Omental fat pad (tissue), 4 donors: ENCODE data around the gene MINAR1. TPM values are rescaled to one million over a fixed set of nuclear protein-coding genes. Genes with fewer than 3 reads are reported as not detected.

ENCODE experiments used
- ATAC-seq: fragments of 150-250 bp; one replicate; pipeline ENCODE4 v1.9.1; 2016; ENCODE audit warnings: mild to moderate bottlenecking, moderate library complexity; ENCODE audit not compliant: low FRiP score
- DNase-seq: peaks from one replicate; pipeline ENCODE4 v3.0.0-alpha.2; 2019; ENCODE audit warnings: low spot score
- CTCF ChIP-seq, 3 donors: fragments of 450-650 bp; IDR thresholded peaks; one replicate each; pipeline ENCODE4 v1.5.1; 2016 to 2017; ENCODE audit warnings: antibody characterized with exemption in 3 of 3, mild to moderate bottlenecking in 3 of 3, moderate library complexity in 2 of 3
- total RNA-seq, 4 donors: library from RNA; depleted of rRNA; stranded (reverse); fragments of >200 nt; gene quantifications; one replicate each; pipeline ENCODE4 v1.1.0, GENCODE V29; 2016

Gene MINAR1
- total RNA-seq, 4 donors from 2014 or later = 0.24 to 0.47 (median 0.42) TPM

- TF ChIP-seq CTCF (IDR thresholded peaks at IDR 0.05) = no peak
- no peak for DNase-seq
These were observed 21.3 kb downstream of the MINAR1 start for GRCh38 chr15:79453446-79453845.

GRCh38 chr15:79454063-79454462, 21.9 kb downstream of the MINAR1 start:
- no peak for DNase-seq
- TF ChIP-seq CTCF (IDR thresholded peaks at IDR 0.05) = no peak
- ATAC-seq = no peak

More at GRCh38 chr15:79453446-79453845, 21.3 kb downstream of the MINAR1 start:
- no peak for ATAC-seq

- DNase-seq = no peak
- ATAC-seq = no peak
- no peak for TF ChIP-seq CTCF (IDR thresholded peaks at IDR 0.05)
These were observed 23.2 kb downstream of the MINAR1 start for GRCh38 chr15:79455361-79455760.

- TF ChIP-seq CTCF (IDR thresholded peaks at IDR 0.05) = no peak
- no peak for DNase-seq
These were observed 23.8 kb downstream of the MINAR1 start for GRCh38 chr15:79455943-79456342.

GRCh38 chr15:79458491-79458890, 26.4 kb downstream of the MINAR1 start:
- no peak for TF ChIP-seq CTCF (IDR thresholded peaks at IDR 0.05)
- ATAC-seq (no peak), DNase-seq (no peak)

More at GRCh38 chr15:79455943-79456342, 23.8 kb downstream of the MINAR1 start:
- no peak for ATAC-seq

GRCh38 chr15:79459666-79460065, 27.5 kb downstream of the MINAR1 start:
- DNase-seq (no peak), ATAC-seq (no peak)
- no peak for TF ChIP-seq CTCF (IDR thresholded peaks at IDR 0.05)

- ATAC-seq (no peak), DNase-seq (no peak)
- no peak for TF ChIP-seq CTCF (IDR thresholded peaks at IDR 0.05)
These were observed 31.1 kb downstream of the MINAR1 start for GRCh38 chr15:79463043-79463780.
